VCaP (cell line): ENCODE data around the gene TUB.

Source experiments
- H3K27ac ChIP-seq: fragments of 450-650 bp; 2 replicates; pipeline ENCODE4 v1.5.1; 2017
- TF ChIP-seq, protein P1 (sequence below): fragments of 450-650 bp; conservative IDR thresholded peaks from 2 replicates; pipeline ENCODE4 v1.5.1; 2017; ENCODE audit warnings: mild to moderate bottlenecking, moderate library complexity

Gene TUB

DNA sequence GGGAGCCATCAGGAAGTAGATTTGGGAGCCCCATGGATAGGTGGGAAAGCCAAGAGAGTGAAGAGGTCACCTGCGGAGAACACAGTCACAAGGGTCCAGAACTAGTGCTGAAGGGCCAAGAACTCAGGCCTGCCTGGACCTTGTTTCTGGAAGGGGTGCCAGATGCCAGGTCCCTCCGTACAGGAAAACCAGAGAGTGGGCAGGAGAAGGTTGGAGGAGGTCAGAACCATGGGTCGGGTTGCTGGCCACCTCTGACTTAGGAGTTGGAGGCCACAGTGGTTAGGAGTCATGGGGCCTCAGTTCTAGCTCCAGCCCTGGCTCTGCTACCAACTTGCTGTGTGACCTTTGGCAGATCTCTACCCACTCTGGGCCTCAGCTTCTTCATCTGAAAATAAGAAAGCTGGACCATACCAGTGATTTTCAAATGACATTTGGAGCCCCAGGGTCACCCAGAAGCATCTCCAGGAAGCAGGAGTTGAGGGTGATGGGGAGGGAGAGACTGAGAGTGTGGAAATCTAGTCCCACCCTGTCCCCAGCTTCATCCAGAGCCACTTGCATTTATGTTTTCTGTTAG, 20.8 kb upstream of the TUB start:
- no peak overlapping the region for H3K27ac ChIP-seq
- TF ChIP-seq, protein P1, sequence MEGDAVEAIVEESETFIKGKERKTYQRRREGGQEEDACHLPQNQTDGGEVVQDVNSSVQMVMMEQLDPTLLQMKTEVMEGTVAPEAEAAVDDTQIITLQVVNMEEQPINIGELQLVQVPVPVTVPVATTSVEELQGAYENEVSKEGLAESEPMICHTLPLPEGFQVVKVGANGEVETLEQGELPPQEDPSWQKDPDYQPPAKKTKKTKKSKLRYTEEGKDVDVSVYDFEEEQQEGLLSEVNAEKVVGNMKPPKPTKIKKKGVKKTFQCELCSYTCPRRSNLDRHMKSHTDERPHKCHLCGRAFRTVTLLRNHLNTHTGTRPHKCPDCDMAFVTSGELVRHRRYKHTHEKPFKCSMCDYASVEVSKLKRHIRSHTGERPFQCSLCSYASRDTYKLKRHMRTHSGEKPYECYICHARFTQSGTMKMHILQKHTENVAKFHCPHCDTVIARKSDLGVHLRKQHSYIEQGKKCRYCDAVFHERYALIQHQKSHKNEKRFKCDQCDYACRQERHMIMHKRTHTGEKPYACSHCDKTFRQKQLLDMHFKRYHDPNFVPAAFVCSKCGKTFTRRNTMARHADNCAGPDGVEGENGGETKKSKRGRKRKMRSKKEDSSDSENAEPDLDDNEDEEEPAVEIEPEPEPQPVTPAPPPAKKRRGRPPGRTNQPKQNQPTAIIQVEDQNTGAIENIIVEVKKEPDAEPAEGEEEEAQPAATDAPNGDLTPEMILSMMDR, result no peak

DNA sequence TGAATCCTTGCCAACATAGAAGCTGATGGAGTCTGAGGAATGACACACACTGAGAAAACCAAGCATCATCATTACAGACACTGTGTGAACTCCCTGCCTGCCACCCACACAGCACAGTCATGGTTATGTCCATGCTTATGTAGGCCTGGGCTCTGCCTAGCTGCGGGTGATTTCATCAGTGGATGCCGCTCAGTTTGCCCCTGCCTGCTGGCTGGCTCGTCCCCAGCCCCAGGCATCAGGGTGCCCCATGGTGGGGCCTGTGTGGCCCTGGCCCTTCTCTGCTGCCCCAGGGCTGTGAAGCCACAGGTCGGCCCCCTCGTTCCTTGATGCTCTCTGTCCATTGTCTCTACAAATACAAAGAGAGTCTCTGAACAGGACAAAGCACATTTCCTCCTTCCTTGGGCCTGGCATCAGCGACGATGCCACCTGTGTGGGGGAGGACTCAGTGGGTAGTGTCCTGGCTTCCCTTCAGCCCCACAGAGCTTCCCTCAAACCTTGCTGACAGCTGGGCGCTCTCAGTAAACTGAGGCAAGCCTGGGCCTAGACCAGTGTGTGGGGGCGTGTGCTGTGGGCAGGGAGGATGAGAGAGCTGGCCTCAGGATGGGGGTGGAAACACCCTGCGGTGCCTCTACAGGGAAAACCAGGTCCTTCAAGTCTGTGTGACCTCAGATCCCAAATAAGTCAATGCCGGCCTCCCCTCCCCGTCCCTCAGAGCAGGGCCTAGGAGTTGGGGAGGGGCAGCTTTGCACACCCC, 20.0 kb upstream of the TUB start:
- no peak overlapping the region for H3K27ac ChIP-seq
- TF ChIP-seq, protein P1, result no peak

DNA sequence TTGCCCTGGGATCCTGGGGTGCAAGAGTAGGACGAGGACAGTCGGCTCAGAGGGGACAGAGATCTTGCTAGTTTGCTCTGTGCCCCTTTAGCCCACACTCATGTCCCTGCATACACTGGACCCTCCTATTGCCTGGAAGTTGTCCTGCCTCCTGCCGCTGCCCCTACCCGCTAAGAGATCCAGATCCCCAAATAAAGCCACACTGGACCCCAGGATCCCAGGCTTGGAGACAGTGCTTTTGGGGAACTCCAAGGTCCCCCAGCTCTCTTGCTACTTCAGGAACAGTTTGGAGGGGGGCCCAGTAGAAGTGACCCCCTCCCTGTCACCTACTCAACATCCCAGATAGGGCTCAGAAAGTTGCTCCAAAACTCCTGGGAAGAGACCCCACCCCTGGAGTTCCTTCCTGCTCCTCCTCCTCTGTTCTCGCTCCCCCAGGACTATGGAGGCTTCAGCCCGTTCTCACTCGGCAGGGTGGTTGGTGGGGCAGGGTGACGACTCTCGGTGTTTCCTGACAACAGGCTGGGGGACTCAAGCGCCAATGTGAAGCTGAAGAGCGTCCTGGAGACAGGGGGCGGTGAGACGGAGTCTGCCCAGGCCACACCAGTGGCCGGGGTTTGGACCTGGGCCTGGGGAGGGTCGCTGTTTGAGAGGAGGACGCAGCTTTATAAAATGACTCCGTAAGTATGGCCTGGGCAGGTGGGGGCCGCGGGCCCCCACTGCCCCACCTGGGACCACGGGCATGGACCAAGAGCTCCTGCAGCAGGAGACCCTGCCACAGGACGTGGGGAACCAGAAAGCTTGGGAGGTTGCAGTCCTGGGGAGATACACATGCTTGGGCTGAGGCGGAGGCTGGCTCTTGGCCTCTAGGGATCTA, 19.2 kb upstream of the TUB start:
- TF ChIP-seq, protein P1, result no peak
- no peak overlapping the region for H3K27ac ChIP-seq

DNA sequence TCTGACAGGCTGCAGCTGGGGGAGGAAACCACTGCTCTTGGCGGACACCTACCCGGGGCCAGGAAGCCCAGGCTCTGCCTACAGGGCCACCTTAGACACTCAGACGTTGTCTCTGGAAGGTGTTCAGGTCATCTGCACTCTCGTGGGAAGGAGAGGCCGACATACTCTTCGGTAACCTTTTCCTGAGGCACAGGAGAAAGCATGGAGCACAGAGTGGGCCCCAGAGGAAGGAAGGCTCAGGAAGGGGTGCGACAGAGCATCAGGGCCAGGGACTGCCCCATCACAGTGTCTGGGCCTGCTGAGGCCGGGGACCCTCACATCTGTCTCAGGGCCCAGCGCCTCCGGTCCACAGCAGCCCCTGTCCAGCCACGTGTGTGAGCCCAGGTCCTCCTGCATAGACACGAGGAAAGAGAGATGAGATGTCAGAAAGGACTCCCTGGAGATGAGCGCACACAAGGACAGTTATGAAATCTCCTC, 18.2 kb upstream of the TUB start:
- TF ChIP-seq, protein P1, result no peak
- H3K27ac ChIP-seq, result no peak overlapping the region

DNA sequence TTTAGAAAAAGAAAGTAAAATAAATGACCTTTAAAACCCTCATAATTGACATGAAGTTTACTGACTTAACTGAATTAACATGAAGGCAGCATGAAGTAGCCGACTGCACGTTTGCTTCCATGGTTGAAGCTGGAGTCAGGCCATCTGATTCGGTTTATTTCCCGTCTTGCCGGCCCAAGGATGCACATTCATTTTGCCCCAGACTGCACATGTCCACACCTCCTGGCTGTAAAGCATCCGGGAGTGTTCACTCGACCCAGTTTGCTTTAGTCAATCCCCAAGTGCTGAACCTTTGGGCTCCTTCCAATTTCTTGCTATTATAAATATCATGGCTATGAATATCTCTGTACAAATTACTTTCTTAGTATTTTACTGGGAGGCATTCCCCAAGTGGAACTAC, 17.7 kb upstream of the TUB start:
- H3K27ac ChIP-seq, result no peak overlapping the region
- TF ChIP-seq, protein P1, result no peak

DNA sequence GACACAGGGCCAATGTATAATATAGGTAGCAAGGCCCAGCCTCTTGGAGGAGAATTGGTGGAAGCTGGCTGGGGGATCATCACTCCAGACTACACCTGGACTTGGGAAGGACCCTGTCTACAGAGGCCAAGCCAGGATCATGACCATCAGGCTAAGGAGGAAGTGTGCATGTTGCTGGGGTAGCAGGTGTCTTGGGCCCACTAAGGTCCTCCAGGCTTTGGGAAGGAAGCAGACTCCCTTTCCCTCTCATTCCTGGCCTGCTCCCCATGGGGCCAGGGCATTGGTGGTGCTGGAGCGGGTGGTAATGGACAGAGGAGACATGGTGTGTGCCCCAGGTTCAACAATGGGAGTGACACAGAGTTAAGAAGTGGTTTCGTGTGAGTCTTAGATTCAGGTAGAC, 16.0 kb upstream of the TUB start:
- TF ChIP-seq, protein P1, result no peak
- no peak overlapping the region for H3K27ac ChIP-seq
